PC-9 (cell line): Measurements from ENCODE around the gene TDRKH. TPM values are rescaled to one million over a fixed set of nuclear protein-coding genes. Genes with fewer than 3 reads are reported as not detected.

Experiments used
- BruUV-seq: library from RNA; stranded (reverse); fragments of 400-500 nt; replicated peaks from 2 replicates; lab custom pipeline; 2021; lab: Mats Ljungman, UMichigan
- CTCF ChIA-PET: fragments of 300-600 bp; sonication (Branson Sonifier 250); formaldehyde crosslinking; loops from one replicate; lab custom pipeline; 2022; ENCODE audit warnings: antibody characterized with exemption; lab: Charles Lee
- POLR2A ChIA-PET: fragments of 300-600 bp; sonication (Branson Sonifier 250); formaldehyde crosslinking; loops from one replicate; lab custom pipeline; 2022; ENCODE audit warnings: antibody characterized with exemption; ENCODE audit not compliant: unreplicated experiment; lab: Charles Lee
- DNase-seq, 2 experiments: peaks; one replicate each; pipeline versions ENCODE4 v3.0.0 to v3.0.0-alpha.2; 2015 to 2022; ENCODE audit warnings: mixed read lengths in 1 of 2
- H2AFZ ChIP-seq: fragments of 200-600 bp; sonication (generic); 2 replicates; pipeline ENCODE4 v1.8.1; 2017; ENCODE audit warnings: antibody characterized with exemption
- H3F3A ChIP-seq: fragments of 200-600 bp; sonication (generic); 2 replicates; pipeline ENCODE4 v1.8.1; 2017; ENCODE audit warnings: antibody characterized with exemption, mild to moderate bottlenecking, low read depth; ENCODE audit not compliant: insufficient read depth
- H3K27ac ChIP-seq: fragments of 200-600 bp; sonication (generic); 2 replicates; pipeline ENCODE4 v1.6.1; 2016; ENCODE audit warnings: mixed run types
- H3K27me3 ChIP-seq: fragments of 200-600 bp; sonication (generic); 2 replicates; pipeline ENCODE4 v1.6.1; 2016; ENCODE audit warnings: low read depth, mixed run types; ENCODE audit not compliant: insufficient read depth
- H3K36me3 ChIP-seq: fragments of 200-600 bp; sonication (generic); 2 replicates; pipeline ENCODE4 v1.6.1; 2016; ENCODE audit warnings: low read depth, mixed run types
- H3K4me1 ChIP-seq: fragments of 200-600 bp; sonication (generic); replicated peaks from 2 replicates; pipeline ENCODE4 v1.6.1; 2016; ENCODE audit warnings: mixed run types; ENCODE audit not compliant: insufficient read depth
- H3K4me2 ChIP-seq: fragments of 200-600 bp; sonication (generic); 2 replicates; pipeline ENCODE4 v1.6.1; 2017; ENCODE audit warnings: mixed run types
- H3K4me3 ChIP-seq: fragments of 200-600 bp; sonication (generic); 2 replicates; pipeline ENCODE4 v1.6.1; 2016; ENCODE audit warnings: mixed run types
- H3K79me2 ChIP-seq: fragments of 200-600 bp; sonication (generic); 2 replicates; pipeline ENCODE4 v1.6.1; 2017; ENCODE audit warnings: low read depth, mixed run types
- H3K9me2 ChIP-seq: fragments of 200-600 bp; sonication (generic); 2 replicates; pipeline ENCODE4 v1.8.1; 2017; ENCODE audit warnings: mild to moderate bottlenecking; ENCODE audit not compliant: insufficient read depth
- H3K9me3 ChIP-seq: fragments of 200-600 bp; sonication (generic); 2 replicates; pipeline ENCODE4 v1.8.1; 2016; ENCODE audit warnings: low read depth; ENCODE audit not compliant: insufficient read depth
- H4K20me1 ChIP-seq: fragments of 200-600 bp; sonication (generic); 2 replicates; pipeline ENCODE4 v1.8.1; 2017; ENCODE audit not compliant: insufficient read depth
- CTCF ChIP-seq: fragments of 200-600 bp; sonication (generic); conservative IDR thresholded peaks from 2 replicates; pipeline ENCODE4 v1.6.1; 2017; ENCODE audit warnings: mixed run types, antibody characterized with exemption, mild to moderate bottlenecking, moderate library complexity
- EZH2 ChIP-seq: fragments of 200-600 bp; sonication (generic); IDR thresholded peaks from 2 replicates; pipeline ENCODE4 v1.8.0; 2017; ENCODE audit warnings: antibody characterized with exemption, low read depth
- intact Hi-C: fragments of 100-400 bp; cut with micrococcal nuclease; formaldehyde crosslinking; loops from one replicate; pipeline ENCODE4 v1.10.0; 2022; ENCODE audit not compliant: unreplicated experiment
- total RNA-seq: library from RNA; stranded (reverse); gene quantifications from 2 replicates; pipeline ENCODE4 v1.2.3, GENCODE V29; 2021

The TDRKH gene
- total RNA-seq, 1 experiment from 2014 or later = 17.3 TPM

GRCh38 chr1:151799179-151800022 lies 9.1 kb upstream of the TDRKH start:
- H3K27ac ChIP-seq = no peak overlapping the region
- no peaks in the 10 kb centered on the region for H3K9me3 ChIP-seq
- intact Hi-C loops = no loop called here
- H3K79me2 ChIP-seq = no peaks in the 10 kb centered on the region
- H3F3A ChIP-seq = no peaks in the 10 kb centered on the region
- H3K4me1 ChIP-seq = no peaks in the 10 kb centered on the region
- H3K36me3 ChIP-seq = no peaks in the 10 kb centered on the region
- no peak for DNase-seq
- TF ChIP-seq EZH2 (no peak), CTCF (no peak)
- H3K9me2 ChIP-seq = no peaks in the 10 kb centered on the region
- CTCF ChIA-PET = interaction anchor here (0.7 kb wide), 1 partner anchor 191 kb away, joined by 3 read pairs; no protein-coding TSS in a partner anchor
- H2AFZ ChIP-seq = no peak overlapping the region
- H3K4me2 ChIP-seq = no peak overlapping the region
- no peaks in the 10 kb centered on the region for H3K27me3 ChIP-seq
- H4K20me1 ChIP-seq = no peaks in the 10 kb centered on the region
- H3K4me3 ChIP-seq = no peak overlapping the region
- no TSS peak for BruUV-seq
- POLR2A ChIA-PET = interaction anchor here (0.5 kb wide), 1 partner anchor 427 kb away, joined by 3 read pairs; the partner anchor contains the start of gene SELENBP1

DNA sequence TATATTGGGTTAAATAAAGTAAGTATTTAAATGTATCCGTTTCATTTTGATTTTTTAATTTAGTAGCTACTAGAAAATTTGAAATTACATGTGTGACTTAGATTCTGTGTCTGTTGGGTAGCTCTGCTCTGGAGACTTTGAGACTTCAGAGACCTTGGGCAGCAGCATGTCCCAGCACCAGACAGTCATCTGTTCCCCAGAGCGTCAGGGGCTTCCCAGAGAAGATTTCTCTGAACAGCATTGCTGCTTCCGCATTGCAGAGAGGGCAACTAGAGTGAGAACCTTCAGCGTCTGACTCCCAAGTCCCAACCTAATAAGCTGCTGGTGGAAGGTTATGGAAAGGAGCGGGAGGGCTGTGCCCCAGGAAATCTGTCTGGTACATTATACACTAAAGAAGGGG lies 8.3 kb upstream of the TDRKH start:
- H3K4me3 ChIP-seq = no peak overlapping the region
- POLR2A ChIA-PET = interaction anchor here (0.6 kb wide), 1 partner anchor 9 kb away, joined by 3 read pairs; no protein-coding TSS in a partner anchor

More for the DNA sequence above, 8.3 kb upstream of the TDRKH start:
- H3K4me2 ChIP-seq = no peak overlapping the region
- DNase-seq = no peak
- no TSS peak for BruUV-seq
- no peaks in the 10 kb centered on the region for H3K79me2 ChIP-seq
- no peaks in the 10 kb centered on the region for H3K27me3 ChIP-seq
- no peaks in the 10 kb centered on the region for H4K20me1 ChIP-seq
- TF ChIP-seq EZH2 (no peak), CTCF (no peak)
- H3K9me3 ChIP-seq = no peaks in the 10 kb centered on the region
- no peaks in the 10 kb centered on the region for H3K36me3 ChIP-seq
- H3K9me2 ChIP-seq = no peaks in the 10 kb centered on the region
- H3K4me1 ChIP-seq = no peaks in the 10 kb centered on the region
- H2AFZ ChIP-seq = no peak overlapping the region
- no peak overlapping the region for H3K27ac ChIP-seq
- CTCF ChIA-PET = interaction anchor here (0.7 kb wide), 1 partner anchor 190 kb away, joined by 3 read pairs; no protein-coding TSS in a partner anchor
- intact Hi-C loops = no loop called here
- no peaks in the 10 kb centered on the region for H3F3A ChIP-seq
